Astrocyte (in vitro differentiated cells and primary cell): ENCODE data around the gene TRAF3IP3.

Source experiments
- CTCF ChIP-seq: IDR thresholded peaks from 2 replicates; pipeline ENCODE4 v1.5.1; 2011; ENCODE audit warnings: low read depth, mild to moderate bottlenecking, inconsistent platforms, low read length, moderate library complexity; ENCODE audit not compliant: insufficient read depth
- EZH2 ChIP-seq: IDR thresholded peaks from 2 replicates; pipeline ENCODE4 v1.6.1; 2012; ENCODE audit warnings: mild to moderate bottlenecking, low read length, inconsistent platforms; ENCODE audit not compliant: insufficient read depth

- TF ChIP-seq CTCF (no peak), EZH2 (no peak)
These were observed 27.5 kb downstream of the TRAF3IP3 start for GRCh38 chr1:209783386-209783785.
